ENCODE data around the gene SPATA20. TPM values are rescaled to one million over a fixed set of nuclear protein-coding genes. Genes with fewer than 3 reads are reported as not detected.

Gene SPATA20
- total and polyA plus RNA-seq, 2 of the 8 experiments (the other 6 are each of a cell fraction or from before 2014, with no cell fraction given) = 16.2 to 17.5 TPM

DNA sequence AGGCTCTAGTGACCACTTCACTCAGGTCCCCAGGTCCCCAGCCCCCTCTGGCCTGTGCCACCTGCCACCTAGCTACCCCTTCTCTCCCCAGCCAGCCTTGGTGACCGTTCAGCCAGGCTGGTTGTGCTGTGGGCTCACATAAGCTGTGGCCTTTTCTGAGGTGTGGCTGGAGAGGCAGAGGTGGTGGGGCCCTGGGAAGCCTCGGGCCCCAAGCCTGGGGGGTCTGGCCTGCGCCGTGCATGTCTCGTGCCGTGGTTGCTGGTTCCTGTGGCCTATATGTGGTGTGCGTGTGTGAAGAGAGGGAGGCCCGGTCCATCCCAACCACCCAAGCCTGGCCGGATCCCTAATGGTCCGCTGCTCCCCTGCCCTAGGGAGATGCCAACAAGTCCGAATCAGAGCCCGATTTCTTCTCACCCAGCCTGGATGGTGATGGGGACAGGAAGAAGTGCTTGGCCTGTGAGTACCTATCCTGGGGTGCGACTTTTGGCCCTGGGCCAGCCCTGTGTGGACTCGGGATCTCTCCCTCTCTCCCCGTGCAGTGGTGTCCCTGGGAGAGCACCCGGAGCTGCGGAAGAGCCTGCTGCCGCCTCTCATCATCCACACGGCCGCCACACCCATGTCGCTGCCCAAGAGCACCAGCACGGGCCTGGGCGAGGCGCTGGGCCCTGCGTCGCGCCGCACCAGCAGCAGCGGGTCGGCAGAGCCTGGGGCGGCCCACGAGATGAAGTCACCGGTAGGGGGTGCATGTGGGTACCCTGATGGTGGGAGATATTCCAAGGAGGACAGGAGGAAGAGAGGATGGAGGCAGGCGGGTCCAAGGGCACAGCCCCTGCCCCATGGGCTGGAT lies 49.4 kb downstream of the SPATA20 start:
- no peak overlapping the region for H2BK15ac ChIP-seq (ENCODE audit: low read length)
- no peaks in the 10 kb centered on the region for H3K79me1 ChIP-seq (ENCODE audit: low read depth, low read length)
- H4K91ac ChIP-seq (replicated peaks; ENCODE audit: insufficient read length, low read length) = no peak overlapping the region
- no peak overlapping the region for H2BK20ac ChIP-seq (ENCODE audit: low read length)
- H3K9ac ChIP-seq (replicated peaks in 1 of 4; ENCODE audit: extremely low read depth in 1 of 4, low read depth in 3 of 4, low read length in 3 of 4) = no peak overlapping the region
- ChIA-PET POLR2A (ENCODE audit: partially characterized antibody) (interaction anchor here (1.1 kb wide), 1 partner anchor 10 kb away, joined by 4 read pairs; no protein-coding TSS in a partner anchor), CTCF (ENCODE audit: partially characterized antibody) (interaction anchor here (0.7 to 6.4 kb wide), 19 partner anchors 9 to 120 kb away, joined by 3 to 49 read pairs (median 4); no protein-coding TSS in a partner anchor)
- H4K20me1 ChIP-seq (replicated peaks in 1 of 2; ENCODE audit: control insufficient read depth in 1 of 2, insufficient read depth in 2 of 2, low read length in 2 of 2) = peaks cover 2 to 3% of the 10 kb centered on the region in 2 experiments
- no peak overlapping the region for H2AFZ ChIP-seq (ENCODE audit: low read length)
- H3K27ac ChIP-seq (ENCODE audit: low read depth, low read length) = no peak overlapping the region
- 0 out of 2 replicates have a peak overlapping the region, but pooled peaks have one; percentile 17 for H2BK12ac ChIP-seq (ENCODE audit: low read depth, low read length)
- no peak overlapping the region for H2BK120ac ChIP-seq (replicated peaks; ENCODE audit: low read depth, low read length)
- H2BK5ac ChIP-seq (ENCODE audit: low read depth, low read length) = no peak overlapping the region
- H3K18ac ChIP-seq (ENCODE audit: extremely low read depth, low read length) = no peak overlapping the region; the same call in 1 of the 2 replicates
- no peak overlapping the region for H3K56ac ChIP-seq (replicated peaks; ENCODE audit: insufficient read length, low read depth, low read length)
- peak overlapping the region; percentile 58 for H4K8ac ChIP-seq (ENCODE audit: extremely low read depth, insufficient read depth, low read length)
- H3K14ac ChIP-seq (ENCODE audit: insufficient read length) = no peak overlapping the region
- 52% methylated on average over 31 of the region's 34 CpGs; no CpG with 5 or more reads in 1 of the 2 experiments for WGBS, 2 experiments (ENCODE audit: extremely low coverage in 1 of 2, insufficient coverage in 1 of 2, insufficient read length in 1 of 2, insufficient replicate concordance in 2 of 2, low coverage in 1 of 2, low lambda C conversion rate in 2 of 2, missing lambda C conversion rate in 1 of 2)
- no peak overlapping the region for H2AK5ac ChIP-seq (ENCODE audit: low read depth, low read length)
- no peak overlapping the region for H3K4me2 ChIP-seq (ENCODE audit: insufficient read depth in 1 of 2, low read depth in 2 of 2, low read length in 2 of 2)
- H3K4ac ChIP-seq (replicated peaks; ENCODE audit: insufficient read length, low read depth, low read length) = no peak overlapping the region
- no peaks in the 10 kb centered on the region for H3K9me3 ChIP-seq (ENCODE audit: insufficient read depth in 2 of 2, low read depth in 1 of 2, low read length in 1 of 2)
- H3K4me1 ChIP-seq (replicated peaks in 1 of 4; ENCODE audit: control insufficient read depth in 3 of 4, insufficient read depth in 4 of 4, low read length in 3 of 4) = peaks cover 0 to 12% (median 7%) of the 10 kb centered on the region in 4 experiments; a peak in 6 of 7 replicates
- H3K23ac ChIP-seq (ENCODE audit: insufficient read length) = no peak overlapping the region
- H3K27me3 ChIP-seq (replicated peaks in 1 of 4; ENCODE audit: control insufficient read depth in 3 of 4, extremely low read depth in 1 of 4, insufficient read depth in 3 of 4, low read length in 3 of 4) = no peaks in the 10 kb centered on the region; a peak in 1 of 7 replicates
- DNase-seq (ENCODE audit: low read depth in 1 of 2, low spot score in 2 of 2) (peak; percentile 38 to 88), FAIRE-seq (no peak)
- H3K79me2 ChIP-seq (ENCODE audit: control insufficient read depth in 1 of 2, insufficient read depth in 2 of 2, low read length in 2 of 2) = no peaks in the 10 kb centered on the region
- H3K23me2 ChIP-seq (ENCODE audit: low read depth, low read length) = no peaks in the 10 kb centered on the region
- H3K36me3 ChIP-seq (ENCODE audit: control insufficient read depth in 2 of 4, insufficient read depth in 4 of 4, low read length in 3 of 4) = no peaks in the 10 kb centered on the region
- no peak overlapping the region for H3K4me3 ChIP-seq (ENCODE audit: extremely low read depth in 1 of 4, insufficient read depth in 2 of 4, low read depth in 3 of 4, low read length in 4 of 4)
- H4K5ac ChIP-seq (ENCODE audit: insufficient read length, low read depth, low read length) = no peak overlapping the region
- TF ChIP-seq TAF7 (optimal IDR thresholded peaks at IDR 0.05; ENCODE audit: borderline replicate concordance, low read depth, low read length) (no peak), CREB1 (IDR thresholded peaks at IDR 0.05) (peak; percentile 33; the same call in 1 of the 2 replicates), SIRT6 (IDR thresholded peaks at IDR 0.05; ENCODE audit: low read length) (no peak), BCL11A (IDR thresholded peaks at IDR 0.05; ENCODE audit: low read depth in 2 of 2, low read length in 2 of 2) (no peak), CTBP2 (IDR thresholded peaks at IDR 0.05; ENCODE audit: borderline replicate concordance, insufficient read depth, insufficient read length, low read length) (peak; percentile 36), CEBPB (IDR thresholded peaks at IDR 0.05; ENCODE audit: low read depth, low read length) (no peak), HDAC2 (IDR thresholded peaks at IDR 0.05; ENCODE audit: borderline replicate concordance in 1 of 2, low read depth in 2 of 2, low read length in 2 of 2) (no peak)
- TF ChIP-seq, protein P1, sequence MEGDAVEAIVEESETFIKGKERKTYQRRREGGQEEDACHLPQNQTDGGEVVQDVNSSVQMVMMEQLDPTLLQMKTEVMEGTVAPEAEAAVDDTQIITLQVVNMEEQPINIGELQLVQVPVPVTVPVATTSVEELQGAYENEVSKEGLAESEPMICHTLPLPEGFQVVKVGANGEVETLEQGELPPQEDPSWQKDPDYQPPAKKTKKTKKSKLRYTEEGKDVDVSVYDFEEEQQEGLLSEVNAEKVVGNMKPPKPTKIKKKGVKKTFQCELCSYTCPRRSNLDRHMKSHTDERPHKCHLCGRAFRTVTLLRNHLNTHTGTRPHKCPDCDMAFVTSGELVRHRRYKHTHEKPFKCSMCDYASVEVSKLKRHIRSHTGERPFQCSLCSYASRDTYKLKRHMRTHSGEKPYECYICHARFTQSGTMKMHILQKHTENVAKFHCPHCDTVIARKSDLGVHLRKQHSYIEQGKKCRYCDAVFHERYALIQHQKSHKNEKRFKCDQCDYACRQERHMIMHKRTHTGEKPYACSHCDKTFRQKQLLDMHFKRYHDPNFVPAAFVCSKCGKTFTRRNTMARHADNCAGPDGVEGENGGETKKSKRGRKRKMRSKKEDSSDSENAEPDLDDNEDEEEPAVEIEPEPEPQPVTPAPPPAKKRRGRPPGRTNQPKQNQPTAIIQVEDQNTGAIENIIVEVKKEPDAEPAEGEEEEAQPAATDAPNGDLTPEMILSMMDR (IDR thresholded peaks at IDR 0.05; ENCODE audit: control extremely low read depth in 1 of 3, insufficient read depth in 1 of 3, low read depth in 1 of 3, low read length in 3 of 3) = peak; percentile 74 to 83 (median 79)
